GM10248 (cell line): ENCODE results near the gene ARL8B.

Source experiments
- CTCF ChIA-PET: fragments of 300-600 bp; sonication (Branson Sonifier 250); formaldehyde crosslinking; extraction: SDS; loops from one replicate; lab custom pipeline; 2021; ENCODE audit warnings: antibody characterized with exemption; lab: Yijun Ruan, JAX
- POLR2A ChIA-PET: fragments of 350-650 bp; sonication (Branson Sonifier 250); formaldehyde crosslinking; extraction: SDS; loops from one replicate; lab custom pipeline; 2020; ENCODE audit warnings: antibody characterized with exemption; lab: Yijun Ruan, JAX
- DNase-seq: peaks from one replicate; pipeline ENCODE4 v3.0.0; 2012; ENCODE audit errors: extremely low spot score
- CTCF ChIP-seq: IDR thresholded peaks from 2 replicates; pipeline ENCODE4 v1.5.1; 2012; ENCODE audit warnings: mild to moderate bottlenecking, low read depth; ENCODE audit errors: extremely low read depth, missing control alignments, control extremely low read depth

Gene ARL8B

GRCh38 chr3:5133239-5134018 lies 11.3 kb downstream of the ARL8B start:
- no peak for TF ChIP-seq CTCF
- ChIA-PET POLR2A (no interaction called here), CTCF (interaction anchor here (1.5 to 7.0 kb wide), 4 partner anchors 9 to 65 kb away, joined by 3 to 81 read pairs (median 4); partner anchors contain the start of gene ARL8B)
- no peak for DNase-seq

GRCh38 chr3:5134019-5134391 lies 11.9 kb downstream of the ARL8B start:
- CTCF ChIA-PET: interaction anchor here (1.8 to 7.0 kb wide), 4 partner anchors 10 to 423 kb away, joined by 4 to 81 read pairs (median 6); partner anchors contain the start of gene ARL8B
- POLR2A ChIA-PET: no interaction called here
- no peak for TF ChIP-seq CTCF
- DNase-seq: no peak

- CTCF ChIA-PET: interaction anchor here (1.8 to 7.0 kb wide), 3 partner anchors 10 to 424 kb away, joined by 5 to 81 read pairs (median 6); partner anchors contain the start of gene ARL8B
- no peak for DNase-seq
- POLR2A ChIA-PET: no interaction called here
- no peak for TF ChIP-seq CTCF
Observed at GRCh38 chr3:5134499-5134898, 12.4 kb downstream of the ARL8B start.

- ChIA-PET CTCF (interaction anchor here (0.8 to 7.0 kb wide), 16 partner anchors 11 to 84 kb away, joined by 3 to 81 read pairs (median 9); partner anchors contain the start of genes ARL8B and EDEM1), POLR2A (no interaction called here)
- peak; percentile 57 for TF ChIP-seq CTCF
- DNase-seq: peak; percentile 63
Observed at GRCh38 chr3:5136211-5136918, 14.3 kb downstream of the ARL8B start.

- ChIA-PET CTCF (interaction anchor here (0.9 to 7.0 kb wide), 14 partner anchors 10 to 84 kb away, joined by 3 to 81 read pairs (median 10); partner anchors contain the start of genes ARL8B and EDEM1), POLR2A (no interaction called here)
- no peak for TF ChIP-seq CTCF
- DNase-seq: no peak
Observed at GRCh38 chr3:5136919-5137429, 14.9 kb downstream of the ARL8B start.
